ENCODE results near the gene AADACL2.

GRCh38 chr3:151794080-151794479 is 60.4 kb downstream of the AADACL2 start:
- TF ChIP-seq CTCF (IDR thresholded peaks at IDR 0.05): no peak
- no peak for TF ChIP-seq POLR2A (IDR thresholded peaks at IDR 0.05)

Measured in lower leg skin (tissue), 3 donors.